Activated CD4-positive, alpha-beta T cell treated with anti-CD3 and anti-CD28 coated beads, Interleukin-2, amount 50 U/mL, for 4 hours (primary cell): ENCODE data around the gene RALGPS1.

Experiments used
- DNase-seq, 2 experiments: peaks; one replicate each; pipeline ENCODE4 v3.0.0-alpha.2; 2020

Gene RALGPS1

GRCh38 chr9:126906091-126906490 is 8.5 kb upstream of the RALGPS1 start:
- DNase-seq = no peak

- DNase-seq = no peak
Observed at GRCh38 chr9:126907058-126907457, 7.5 kb upstream of the RALGPS1 start.

DNA sequence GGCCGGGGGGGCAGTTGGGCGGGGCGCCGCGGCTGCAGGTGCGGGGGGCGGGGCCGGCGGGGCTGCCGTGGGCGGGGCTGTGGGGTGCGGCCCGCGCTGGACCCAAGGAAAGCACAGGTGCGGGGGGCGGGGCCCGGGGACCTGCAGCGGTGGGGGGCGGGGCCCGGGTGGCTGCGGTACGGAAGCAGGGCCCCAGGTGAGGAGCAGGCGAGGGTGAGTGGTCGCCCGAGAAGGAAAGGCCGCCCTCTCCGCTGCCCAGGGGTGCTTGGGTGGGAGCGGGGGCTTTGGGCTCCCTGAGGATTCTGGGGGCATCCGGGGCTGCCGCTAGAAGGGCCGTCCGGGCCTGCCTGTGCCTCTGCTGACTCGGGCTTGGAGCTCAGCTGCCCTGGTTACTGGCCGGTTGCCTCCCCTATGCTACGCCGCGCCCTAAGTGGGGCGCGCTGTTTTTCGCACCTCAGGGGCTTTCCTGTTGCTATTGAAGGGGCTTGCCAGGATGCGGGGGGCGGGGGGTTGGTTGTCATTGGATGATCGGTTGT is 767 bp downstream of the RALGPS1 start:
- DNase-seq = peak; percentile 21 to 41

- DNase-seq = no peak
Observed at GRCh38 chr9:126915846-126916543, 1.4 kb downstream of the RALGPS1 start.

- DNase-seq = no peak
Observed at GRCh38 chr9:126916909-126917308, 2.3 kb downstream of the RALGPS1 start.

DNA sequence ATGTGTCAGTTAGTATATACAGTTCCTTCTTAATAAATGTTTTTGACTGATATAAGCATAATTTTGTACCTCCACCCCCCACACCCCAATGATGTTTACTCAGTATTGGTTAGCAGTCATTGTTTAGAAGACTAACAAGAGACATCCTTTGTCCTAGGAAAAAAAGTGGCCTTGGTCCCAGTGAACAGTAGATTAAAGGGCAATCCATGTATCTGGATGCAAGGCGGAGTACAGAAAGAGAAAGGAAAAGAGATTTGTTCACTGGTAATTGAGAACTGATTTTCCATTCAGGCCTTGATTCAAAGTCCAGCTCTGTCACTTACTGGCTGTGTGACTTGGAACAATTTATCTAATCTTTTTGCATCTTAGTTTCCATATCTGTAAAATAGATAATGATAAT is 4.6 kb downstream of the RALGPS1 start:
- no peak for DNase-seq

DNA sequence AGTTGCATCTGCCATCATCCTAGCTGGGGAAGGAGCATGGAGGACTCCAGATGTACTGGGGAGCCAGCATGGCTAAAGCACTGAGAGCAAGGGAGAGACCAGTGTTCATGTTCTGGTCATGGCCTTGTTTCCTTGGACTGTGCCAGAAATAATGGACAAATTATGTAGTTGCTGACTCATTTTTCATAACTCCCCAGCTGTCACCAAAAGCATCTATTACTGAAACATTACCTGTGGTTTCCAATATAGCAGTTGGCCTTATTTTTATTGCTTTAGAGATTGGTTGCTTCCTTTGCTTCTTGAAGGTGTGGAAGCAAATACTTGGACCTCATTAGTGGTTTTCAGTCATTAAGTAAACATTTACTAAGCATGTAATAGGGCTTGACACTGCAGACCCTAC is 11.3 kb downstream of the RALGPS1 start:
- no peak for DNase-seq

GRCh38 chr9:126926364-126926763 is 11.8 kb downstream of the RALGPS1 start:
- DNase-seq = no peak

DNA sequence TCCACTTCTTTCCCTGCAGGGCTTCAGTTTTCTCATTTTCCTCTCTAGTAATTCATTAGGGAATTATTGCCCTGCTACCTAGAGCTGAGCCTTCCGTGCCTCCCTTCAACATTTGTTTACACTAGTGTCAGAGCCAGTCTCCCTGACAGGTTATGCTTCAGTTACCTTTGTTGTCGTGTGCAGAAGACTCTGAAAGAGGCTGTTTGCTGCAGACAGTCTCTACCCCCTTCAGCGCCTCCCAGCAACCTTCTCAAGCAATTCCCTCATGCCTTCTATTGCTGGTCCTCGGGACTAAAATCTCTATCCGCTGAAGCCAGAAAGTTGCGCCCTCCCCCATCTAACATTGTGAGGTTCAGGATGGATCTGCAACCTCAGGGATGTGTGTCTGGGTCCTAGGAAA is 12.8 kb downstream of the RALGPS1 start:
- no peak for DNase-seq

DNA sequence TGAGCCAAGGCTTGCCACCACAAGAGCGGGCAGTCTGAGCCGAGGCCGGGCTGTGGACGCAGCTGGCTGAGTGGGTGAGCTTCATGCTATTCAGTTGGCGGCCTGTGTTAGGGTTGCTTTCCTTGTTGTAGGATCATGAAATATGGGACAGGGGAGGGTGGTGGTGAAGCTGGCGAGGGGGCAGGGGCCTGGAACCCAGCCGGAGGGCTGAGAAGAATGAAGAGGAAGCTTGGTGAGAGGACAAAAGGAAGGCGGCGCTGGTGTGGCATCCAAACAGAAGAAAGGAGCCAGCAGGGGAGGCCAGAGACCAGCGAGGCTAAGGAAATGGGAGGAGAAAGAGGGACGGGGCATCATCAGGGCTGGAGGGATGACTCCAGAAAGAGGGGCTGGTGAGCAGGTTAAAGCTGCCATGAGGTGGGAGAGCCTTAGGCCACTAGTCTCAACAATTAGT is 18.3 kb downstream of the RALGPS1 start:
- DNase-seq = no peak

DNA sequence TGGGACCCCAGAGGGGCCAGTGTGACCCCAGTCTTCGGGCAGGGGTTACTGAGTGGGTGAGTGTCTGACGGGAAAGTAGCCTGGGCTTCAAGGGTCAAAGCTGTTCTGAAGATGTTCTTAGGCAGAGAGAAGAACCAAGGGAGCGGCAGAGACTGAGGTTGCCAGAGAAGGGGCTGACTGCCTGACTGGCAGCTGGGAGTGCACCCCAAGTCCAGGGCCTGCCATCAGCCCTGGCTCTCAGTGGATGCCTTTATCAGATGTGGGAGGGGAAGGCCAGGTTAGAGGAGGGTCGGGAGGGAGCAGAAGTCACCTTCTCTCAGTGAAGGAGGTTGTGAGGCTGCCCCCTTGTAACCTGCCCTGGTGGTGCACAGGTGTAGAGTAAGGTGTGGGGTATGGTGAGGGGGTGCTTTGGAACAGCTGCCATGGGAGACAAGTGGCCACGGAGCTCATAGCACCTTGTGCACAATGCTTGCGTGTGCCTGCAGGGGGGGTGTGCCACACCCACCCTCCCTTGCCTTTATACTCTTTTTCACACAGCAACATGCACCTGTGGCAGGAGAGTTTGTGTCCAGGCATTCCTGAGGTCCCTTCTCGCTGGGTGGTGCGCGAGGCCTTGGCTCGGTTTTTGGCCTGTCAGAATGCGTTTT is 18.9 kb downstream of the RALGPS1 start:
- no peak for DNase-seq

DNA sequence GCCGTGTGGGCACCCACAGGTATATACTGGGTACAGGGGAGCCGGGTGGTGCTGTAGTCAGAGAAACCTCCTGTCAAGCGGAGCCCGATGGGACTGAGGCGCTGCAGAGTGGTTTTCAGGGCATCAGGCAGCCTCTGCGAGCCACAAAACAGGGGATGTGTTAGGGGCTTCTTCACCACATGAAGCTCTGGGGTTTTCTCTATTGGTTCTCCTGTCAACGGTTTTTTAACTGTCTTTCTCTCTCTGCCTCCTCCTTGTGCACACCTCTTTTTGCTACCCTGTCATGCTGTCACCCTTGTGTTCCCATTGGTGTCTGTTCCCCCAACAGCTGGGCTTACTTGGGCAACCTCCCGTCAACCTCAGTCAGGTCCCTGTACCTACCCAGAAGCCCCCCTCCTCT is 19.9 kb downstream of the RALGPS1 start:
- no peak for DNase-seq

DNA sequence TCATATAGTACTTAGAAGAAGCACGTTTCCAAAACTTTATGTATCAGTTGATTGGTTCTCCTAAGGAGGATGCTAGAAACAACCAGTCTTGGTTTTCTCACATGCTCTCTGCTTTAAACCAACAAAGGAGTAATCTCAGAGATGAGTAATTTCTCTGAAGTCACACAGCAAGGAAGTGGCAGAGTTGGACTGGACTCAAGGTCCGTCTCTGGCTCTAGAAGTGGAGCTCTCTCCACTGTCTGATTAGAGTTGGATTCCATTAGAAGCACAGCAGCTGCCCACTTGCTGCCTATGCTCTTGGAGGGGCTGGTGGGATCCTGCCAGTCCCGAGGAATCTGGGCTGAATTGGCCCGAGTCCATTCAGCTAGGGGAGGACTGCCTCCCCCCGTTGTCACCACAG is 21.0 kb downstream of the RALGPS1 start:
- no peak for DNase-seq

DNA sequence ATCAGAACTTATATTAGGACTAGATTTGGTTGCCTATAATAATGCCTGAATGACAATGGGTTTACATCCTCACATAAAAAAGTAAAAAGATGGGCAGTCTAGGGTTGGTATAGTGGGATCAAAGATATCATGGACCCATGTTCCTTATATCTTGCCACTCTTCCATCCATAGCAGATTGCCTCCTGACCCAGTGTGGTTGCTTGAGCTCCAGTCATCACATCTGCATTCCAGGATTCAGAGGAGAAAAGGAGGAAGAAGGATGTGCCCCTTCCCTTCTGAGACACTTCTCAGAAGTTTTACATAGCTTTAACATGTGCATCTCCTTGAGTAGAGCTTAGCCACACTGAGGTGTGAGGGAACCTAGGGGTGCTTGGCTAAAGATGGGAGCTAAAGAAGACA is 22.9 kb downstream of the RALGPS1 start:
- DNase-seq = no peak

DNA sequence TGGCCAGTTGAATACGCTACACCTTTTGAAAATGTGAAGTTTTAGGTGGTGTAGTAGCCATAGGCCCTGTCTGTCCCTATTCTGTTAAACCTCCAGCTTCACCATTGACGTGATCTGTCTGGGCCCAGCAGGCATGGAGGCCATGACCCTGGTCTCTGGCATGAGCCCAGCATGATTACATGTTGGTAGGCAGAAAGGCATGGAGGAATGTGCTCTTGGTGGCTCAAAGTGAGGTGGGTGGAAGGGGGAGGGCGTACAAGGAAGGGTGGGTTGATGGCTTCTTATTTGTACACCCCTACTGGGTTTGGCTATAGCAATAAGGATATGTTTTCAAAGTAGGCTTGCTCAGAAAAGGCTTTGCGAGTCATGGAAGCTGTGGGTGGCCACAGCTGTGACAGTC is 23.7 kb downstream of the RALGPS1 start:
- DNase-seq = no peak

DNA sequence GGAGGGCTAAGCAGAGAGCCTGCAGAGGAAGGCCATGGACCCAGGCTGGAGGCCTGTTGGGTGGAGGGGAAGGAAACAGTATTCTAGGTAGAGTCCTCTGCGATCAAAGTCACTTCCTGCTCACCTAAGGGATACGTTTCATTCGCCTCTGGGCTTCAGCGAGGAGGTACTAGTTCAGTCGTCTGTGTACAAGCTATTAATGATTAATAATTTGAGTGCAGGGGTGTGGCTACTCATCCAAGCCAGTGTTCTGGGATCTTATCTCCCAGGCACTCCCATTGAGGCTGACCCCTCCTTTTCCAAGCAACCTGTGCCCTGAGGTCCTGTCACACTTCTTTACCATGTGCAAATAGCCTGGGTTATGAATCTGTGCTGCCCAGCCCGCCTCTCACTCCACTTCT is 25.2 kb downstream of the RALGPS1 start:
- no peak for DNase-seq

- no peak for DNase-seq
Observed at GRCh38 chr9:126942399-126942798, 27.8 kb downstream of the RALGPS1 start.

- DNase-seq = no peak
Observed at GRCh38 chr9:126945682-126946081, 31.1 kb downstream of the RALGPS1 start.

DNA sequence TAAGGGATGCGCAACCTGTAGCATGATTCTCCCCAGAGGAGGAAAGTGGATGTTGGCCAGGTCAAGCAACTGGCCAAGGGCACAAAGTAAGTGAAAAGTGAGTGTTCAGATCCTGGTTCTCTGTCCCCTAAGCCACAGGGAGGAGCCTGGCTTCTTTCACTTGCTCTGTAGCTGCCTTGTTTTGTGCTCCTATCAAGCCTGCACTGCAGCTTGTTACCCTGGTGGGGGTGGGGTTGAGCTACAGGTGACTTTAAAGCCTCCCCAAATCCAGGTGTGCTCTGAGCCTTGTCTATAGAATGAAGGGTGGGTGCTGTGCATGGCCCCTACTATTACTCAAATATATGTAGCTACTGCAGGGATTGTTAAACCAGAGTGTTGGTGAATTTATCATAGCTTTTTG is 32.9 kb downstream of the RALGPS1 start:
- DNase-seq = no peak

DNA sequence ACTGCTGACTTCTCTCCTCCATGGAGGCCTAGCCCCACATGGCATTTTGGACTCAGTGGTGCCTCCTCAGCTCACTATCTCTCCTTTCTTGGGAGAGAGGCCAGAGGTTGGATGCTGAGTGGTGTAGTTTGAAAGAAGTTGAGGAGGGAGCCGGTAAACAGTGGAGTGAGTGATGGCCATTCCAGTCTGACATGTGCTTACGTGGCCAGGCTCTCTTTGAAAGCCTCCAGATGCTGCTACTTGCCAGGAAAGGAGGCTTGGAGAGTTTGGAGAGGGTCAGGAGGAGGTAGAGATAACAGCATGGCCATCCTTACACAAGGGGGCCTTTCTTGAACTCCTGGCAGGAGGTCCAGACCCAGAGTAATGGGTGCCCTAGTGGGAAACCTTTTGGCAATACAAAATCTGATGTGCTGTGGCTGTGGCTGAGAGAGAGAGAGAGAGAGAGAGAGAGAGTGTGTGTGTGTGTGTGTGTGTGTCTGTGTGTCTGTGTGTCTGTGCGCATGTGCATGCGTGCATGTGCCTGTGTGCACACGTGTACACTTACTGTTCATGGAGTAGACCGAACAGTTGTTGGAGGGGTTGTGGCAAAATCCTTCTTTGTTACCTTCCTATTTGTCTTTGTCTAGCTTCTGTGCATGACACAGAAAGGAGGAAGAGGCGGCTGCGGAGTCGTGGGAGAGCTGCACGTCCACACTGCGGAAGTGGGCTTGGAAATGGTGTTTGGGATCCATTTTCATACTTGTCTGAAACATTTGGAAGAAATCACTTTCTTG is 37.8 kb downstream of the RALGPS1 start:
- no peak for DNase-seq

DNA sequence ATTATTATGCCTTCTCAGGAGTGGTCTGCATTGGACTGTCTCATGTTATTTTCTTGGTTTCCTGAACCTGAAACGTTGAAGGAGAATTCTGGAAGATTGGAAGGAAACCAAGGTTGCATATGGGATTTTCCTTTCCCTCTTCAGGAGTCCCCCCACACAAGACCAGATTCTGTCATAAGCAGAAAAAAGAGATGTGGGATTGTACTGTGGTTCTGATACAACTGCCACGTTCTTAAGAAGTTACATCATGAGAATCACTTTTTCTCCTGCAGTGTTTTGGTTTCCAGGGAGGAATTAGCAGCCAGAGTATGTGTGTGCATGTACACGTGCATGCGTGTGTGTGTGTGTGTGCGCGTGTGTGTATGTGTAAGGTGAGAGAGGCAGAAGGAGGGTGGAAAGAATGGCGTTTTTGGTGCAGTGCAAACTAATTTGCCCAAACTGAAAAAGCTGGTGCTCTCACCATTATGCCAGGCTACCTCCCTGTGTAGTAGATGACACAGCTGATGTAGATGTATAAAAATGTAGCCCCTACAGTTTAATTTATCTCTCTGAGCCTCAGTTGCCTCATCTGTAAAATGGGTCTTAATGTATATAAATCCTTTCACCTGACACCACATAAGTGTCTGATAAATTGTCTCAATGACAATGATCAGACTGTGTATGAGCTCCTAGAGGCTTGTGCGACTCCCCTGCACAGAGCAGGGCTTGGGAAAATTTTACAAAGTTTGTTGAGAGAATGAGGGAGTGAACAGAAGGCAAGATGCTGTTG is 38.6 kb downstream of the RALGPS1 start:
- no peak for DNase-seq

DNA sequence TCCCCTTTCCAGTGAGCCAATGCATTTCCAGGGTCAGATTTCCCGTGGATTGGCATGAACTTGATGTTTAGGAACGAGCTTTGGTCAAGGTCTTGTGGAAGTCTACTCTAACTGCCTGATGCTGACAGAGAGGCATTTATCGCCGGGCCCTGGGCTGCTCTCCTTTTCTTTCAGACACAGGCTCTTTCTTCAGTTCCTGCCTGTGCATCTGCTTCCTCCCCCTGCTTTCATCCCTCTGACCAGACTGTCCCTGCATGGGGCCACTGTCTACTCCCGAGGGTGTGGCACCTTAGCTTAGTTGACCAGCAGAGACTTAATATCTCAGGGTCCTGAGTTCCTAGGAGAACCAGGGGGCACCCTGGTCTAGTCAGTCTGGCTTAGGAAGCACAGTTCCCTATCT is 41.2 kb downstream of the RALGPS1 start:
- DNase-seq = no peak
